KMS-11 (cell line): ENCODE measurements around the gene ITGA8.

Experiments used
- H2AFZ ChIP-seq: fragments of 200-600 bp; sonication (generic); 2 replicates; pipeline ENCODE4 v1.6.1; 2016; ENCODE audit warnings: antibody characterized with exemption, mixed run types, low read depth
- H3K27ac ChIP-seq: fragments of 200-600 bp; sonication (generic); 2 replicates; pipeline ENCODE4 v1.6.1; 2016; ENCODE audit warnings: mild to moderate bottlenecking, mixed run types
- H3K27me3 ChIP-seq: fragments of 200-600 bp; sonication (generic); 2 replicates; pipeline ENCODE4 v1.6.1; 2017; ENCODE audit warnings: mild to moderate bottlenecking, low read depth, mixed run types, moderate library complexity; ENCODE audit not compliant: insufficient read depth
- H3K36me3 ChIP-seq: fragments of 200-600 bp; sonication (generic); 2 replicates; pipeline ENCODE4 v1.6.1; 2017; ENCODE audit warnings: mild to moderate bottlenecking, mixed run types; ENCODE audit not compliant: insufficient read depth
- H3K4me1 ChIP-seq: fragments of 200-600 bp; sonication (generic); 2 replicates; pipeline ENCODE4 v1.6.1; 2016; ENCODE audit warnings: mild to moderate bottlenecking, low read depth, mixed run types; ENCODE audit not compliant: poor library complexity, severe bottlenecking
- H3K4me2 ChIP-seq: fragments of 200-600 bp; sonication (generic); 2 replicates; pipeline ENCODE4 v1.7.0; 2016; ENCODE audit warnings: mild to moderate bottlenecking, mixed run types
- H3K4me3 ChIP-seq: fragments of 200-600 bp; sonication (generic); IDR thresholded peaks from 2 replicates; pipeline ENCODE4 v1.6.1; 2017; ENCODE audit warnings: low read depth, low read length, mixed read lengths; ENCODE audit not compliant: insufficient read depth
- H3K79me2 ChIP-seq: fragments of 200-600 bp; sonication (generic); 2 replicates; pipeline ENCODE4 v1.6.1; 2016; ENCODE audit warnings: low read depth, mixed run types; ENCODE audit not compliant: insufficient read depth
- H3K9ac ChIP-seq: fragments of 200-600 bp; sonication (generic); 2 replicates; pipeline ENCODE4 v1.6.1; 2016; ENCODE audit warnings: mild to moderate bottlenecking, mixed run types
- H4K20me1 ChIP-seq: fragments of 200-600 bp; sonication (generic); 2 replicates; pipeline ENCODE4 v1.6.1; 2016; ENCODE audit warnings: mild to moderate bottlenecking, mixed run types; ENCODE audit not compliant: insufficient read depth
- TF ChIP-seq, protein P1 (sequence below): fragments of 200-600 bp; sonication (generic); conservative IDR thresholded peaks from 2 replicates; pipeline ENCODE4 v1.6.1; 2017; ENCODE audit warnings: low read depth, mild to moderate bottlenecking, antibody characterized with exemption, low read length, moderate library complexity, mixed read lengths

ITGA8 gene

DNA sequence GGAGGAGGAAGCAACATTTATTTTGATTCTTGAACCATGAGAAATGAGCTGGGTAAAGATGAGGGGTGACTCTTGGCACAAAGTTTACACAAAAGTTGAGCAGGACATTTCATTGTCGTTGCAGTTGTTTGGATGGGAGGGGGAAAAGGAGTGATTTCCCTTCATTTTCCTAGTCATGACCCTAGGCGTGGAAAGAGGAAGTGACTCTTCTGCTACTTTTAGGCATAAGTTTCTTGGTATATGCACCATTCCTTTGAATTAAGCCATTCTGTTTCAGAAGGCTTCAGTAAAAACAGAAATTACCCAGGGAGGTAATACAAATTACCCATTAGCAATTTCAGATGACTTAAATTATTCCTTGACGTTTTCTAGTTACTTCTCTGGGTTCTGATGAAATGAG is 234.7 kb downstream of the ITGA8 start:
- Histone ChIP-seq H4K20me1 (no peaks in the 10 kb centered on the region), H3K79me2 (no peaks in the 10 kb centered on the region), H3K4me1 (no peaks in the 10 kb centered on the region), H3K27me3 (no peaks in the 10 kb centered on the region), H3K36me3 (no peaks in the 10 kb centered on the region), H3K27ac (no peak overlapping the region), H3K4me2 (no peak overlapping the region), H2AFZ (no peak overlapping the region), H3K9ac (no peak overlapping the region), H3K4me3 (no peak overlapping the region)
- TF ChIP-seq, protein P1, sequence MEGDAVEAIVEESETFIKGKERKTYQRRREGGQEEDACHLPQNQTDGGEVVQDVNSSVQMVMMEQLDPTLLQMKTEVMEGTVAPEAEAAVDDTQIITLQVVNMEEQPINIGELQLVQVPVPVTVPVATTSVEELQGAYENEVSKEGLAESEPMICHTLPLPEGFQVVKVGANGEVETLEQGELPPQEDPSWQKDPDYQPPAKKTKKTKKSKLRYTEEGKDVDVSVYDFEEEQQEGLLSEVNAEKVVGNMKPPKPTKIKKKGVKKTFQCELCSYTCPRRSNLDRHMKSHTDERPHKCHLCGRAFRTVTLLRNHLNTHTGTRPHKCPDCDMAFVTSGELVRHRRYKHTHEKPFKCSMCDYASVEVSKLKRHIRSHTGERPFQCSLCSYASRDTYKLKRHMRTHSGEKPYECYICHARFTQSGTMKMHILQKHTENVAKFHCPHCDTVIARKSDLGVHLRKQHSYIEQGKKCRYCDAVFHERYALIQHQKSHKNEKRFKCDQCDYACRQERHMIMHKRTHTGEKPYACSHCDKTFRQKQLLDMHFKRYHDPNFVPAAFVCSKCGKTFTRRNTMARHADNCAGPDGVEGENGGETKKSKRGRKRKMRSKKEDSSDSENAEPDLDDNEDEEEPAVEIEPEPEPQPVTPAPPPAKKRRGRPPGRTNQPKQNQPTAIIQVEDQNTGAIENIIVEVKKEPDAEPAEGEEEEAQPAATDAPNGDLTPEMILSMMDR, result no peak

DNA sequence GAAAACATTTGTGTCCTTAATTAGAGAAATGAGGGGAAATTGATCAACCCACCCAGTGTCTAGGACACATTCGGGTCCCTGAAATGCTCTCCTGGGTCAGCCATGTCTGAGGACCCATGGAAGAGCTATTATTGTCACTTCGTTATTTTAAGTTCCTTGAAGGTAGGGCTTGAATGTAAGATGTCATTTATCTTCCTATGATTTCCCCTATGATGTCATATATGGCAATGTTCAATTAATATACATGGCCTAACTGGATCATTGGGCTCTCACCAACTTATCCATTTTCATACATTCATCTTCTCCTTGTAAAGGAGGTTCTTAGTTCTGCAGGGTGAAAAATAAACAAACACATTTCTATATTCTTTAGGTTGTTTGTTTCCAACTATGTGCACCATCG is 235.6 kb downstream of the ITGA8 start:
- Histone ChIP-seq H2AFZ (no peak overlapping the region), H3K79me2 (no peaks in the 10 kb centered on the region), H3K27me3 (no peaks in the 10 kb centered on the region), H3K27ac (no peak overlapping the region), H3K4me3 (no peak overlapping the region), H3K4me2 (no peak overlapping the region), H3K9ac (no peak overlapping the region), H3K36me3 (no peaks in the 10 kb centered on the region), H4K20me1 (no peaks in the 10 kb centered on the region), H3K4me1 (no peaks in the 10 kb centered on the region)
- TF ChIP-seq, protein P1, result no peak

GRCh38 chr10:15483215-15484075 is 236.3 kb downstream of the ITGA8 start:
- Histone ChIP-seq H3K27me3 (no peaks in the 10 kb centered on the region), H2AFZ (no peak overlapping the region), H3K4me2 (no peak overlapping the region), H4K20me1 (no peaks in the 10 kb centered on the region), H3K9ac (no peak overlapping the region), H3K4me1 (no peaks in the 10 kb centered on the region), H3K27ac (no peak overlapping the region), H3K4me3 (no peak overlapping the region), H3K79me2 (no peaks in the 10 kb centered on the region), H3K36me3 (no peaks in the 10 kb centered on the region)
- TF ChIP-seq, protein P1, result no peak

DNA sequence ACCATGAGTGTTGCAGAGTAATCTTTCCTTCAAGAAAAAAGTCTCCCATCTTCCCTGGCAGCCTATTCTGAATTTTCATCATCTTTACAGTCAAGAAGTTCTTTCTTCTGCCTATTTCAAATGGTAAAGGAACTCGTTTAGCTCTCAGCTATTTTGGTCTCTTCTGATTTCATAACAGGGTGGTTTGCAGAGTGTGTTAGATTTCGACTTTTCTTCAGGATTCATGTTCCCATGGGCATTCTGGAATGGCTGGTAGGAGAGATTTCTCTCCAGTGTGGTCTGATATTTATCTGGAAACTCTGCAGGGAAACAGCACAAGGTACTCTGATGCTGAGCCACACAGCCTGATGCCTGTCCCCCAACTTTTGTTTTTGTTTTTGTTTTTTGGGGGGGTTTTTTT is 237.6 kb downstream of the ITGA8 start:
- no peak overlapping the region for H3K27ac ChIP-seq
- H3K4me3 ChIP-seq, result no peak overlapping the region
- TF ChIP-seq, protein P1, result no peak
- H3K9ac ChIP-seq, result no peak overlapping the region
- H3K4me1 ChIP-seq, result no peaks in the 10 kb centered on the region
- H3K4me2 ChIP-seq, result no peak overlapping the region
- no peak overlapping the region for H2AFZ ChIP-seq
- no peaks in the 10 kb centered on the region for H3K27me3 ChIP-seq
- H4K20me1 ChIP-seq, result no peaks in the 10 kb centered on the region
- H3K36me3 ChIP-seq, result no peaks in the 10 kb centered on the region
- no peaks in the 10 kb centered on the region for H3K79me2 ChIP-seq
